NCI-H446 treated with DMSO at 0.1 percent for 48 hours (cell line): ENCODE measurements around the gene CHRNA5.

Experiments used
- DNase-seq: peaks from one replicate; lab custom pipeline; 2025; lab: John Stamatoyannopoulos, UW

Gene CHRNA5

DNA sequence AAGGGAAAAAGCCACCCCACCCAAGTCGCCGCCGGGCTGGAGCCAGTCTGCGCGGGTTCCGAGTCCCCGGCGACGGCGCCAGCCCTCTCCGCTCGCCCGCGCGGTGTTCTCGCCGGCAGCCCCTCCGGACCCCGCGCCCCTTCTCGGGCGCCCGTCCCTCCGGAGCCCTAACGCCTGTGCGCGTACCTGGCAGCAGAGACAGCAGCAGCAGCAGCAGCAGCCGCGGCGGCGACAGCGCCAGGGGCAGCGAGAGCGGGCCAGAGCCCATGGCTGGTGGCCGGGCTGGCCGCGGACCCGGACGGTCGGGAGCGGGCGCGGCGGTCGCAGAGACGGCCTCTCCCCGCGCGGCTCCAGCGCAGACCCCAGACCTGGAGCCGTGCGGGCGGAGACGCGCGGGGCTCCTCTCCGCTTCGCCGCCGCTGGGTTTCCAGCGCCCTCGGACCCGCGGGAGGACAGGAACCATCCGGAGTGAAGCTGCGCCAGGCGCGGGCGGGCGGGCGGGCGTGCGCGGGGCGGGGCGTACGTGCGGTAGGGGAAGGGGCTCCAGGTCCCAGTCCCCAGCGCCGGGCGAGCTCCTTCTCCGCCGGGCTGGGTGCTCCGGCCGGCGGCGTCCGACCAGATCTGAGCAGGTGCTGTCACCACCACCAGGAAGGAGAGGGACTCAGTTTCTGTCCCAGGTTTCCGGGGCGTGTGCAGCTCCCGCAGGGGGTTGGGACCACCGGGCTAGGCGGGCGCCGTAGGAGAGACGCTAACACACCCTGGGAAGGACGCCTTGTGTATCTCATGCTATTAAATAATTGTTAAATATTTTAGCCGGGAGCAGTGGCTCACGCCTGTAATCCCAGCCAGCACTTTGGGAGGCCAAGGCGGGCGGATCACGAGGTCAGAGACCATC is 55.5 kb downstream of the CHRNA5 start, which contains the start of gene CHRNA3:
Gene CHRNA3 (minus strand): TSS at position 470 of the 895 bp plus-strand sequence. CDS start 202 bp downstream, at position 268.
- DNase-seq = no peak

DNA sequence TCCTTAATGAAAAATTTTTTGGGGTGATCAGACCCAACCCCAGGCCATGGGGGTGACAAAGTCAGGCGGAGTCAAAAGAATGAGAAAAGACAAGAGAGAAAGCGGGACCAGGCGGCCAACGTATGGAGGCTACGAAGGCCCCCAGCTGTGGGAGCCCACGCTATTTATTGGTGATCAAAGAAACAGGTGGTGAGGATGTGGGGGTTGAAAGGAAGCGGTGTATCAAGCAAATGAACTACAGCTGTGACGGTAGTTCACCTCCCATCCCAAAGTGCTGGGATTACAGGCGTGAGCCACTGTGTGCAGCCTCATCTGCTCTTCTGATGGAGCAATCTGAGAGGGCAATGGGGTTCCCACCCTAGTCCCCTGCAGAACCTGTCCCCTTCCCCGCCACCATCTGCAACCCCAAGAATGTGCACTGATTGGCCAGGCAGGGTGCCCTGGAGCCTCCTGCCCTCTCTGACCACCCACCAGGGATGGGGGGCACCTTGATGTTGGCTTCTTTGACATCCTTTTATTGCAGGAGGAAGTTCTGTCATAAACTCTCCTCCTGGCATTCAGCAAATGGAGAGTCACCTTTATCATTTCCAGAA is 56.6 kb downstream of the CHRNA5 start:
- no peak for DNase-seq

DNA sequence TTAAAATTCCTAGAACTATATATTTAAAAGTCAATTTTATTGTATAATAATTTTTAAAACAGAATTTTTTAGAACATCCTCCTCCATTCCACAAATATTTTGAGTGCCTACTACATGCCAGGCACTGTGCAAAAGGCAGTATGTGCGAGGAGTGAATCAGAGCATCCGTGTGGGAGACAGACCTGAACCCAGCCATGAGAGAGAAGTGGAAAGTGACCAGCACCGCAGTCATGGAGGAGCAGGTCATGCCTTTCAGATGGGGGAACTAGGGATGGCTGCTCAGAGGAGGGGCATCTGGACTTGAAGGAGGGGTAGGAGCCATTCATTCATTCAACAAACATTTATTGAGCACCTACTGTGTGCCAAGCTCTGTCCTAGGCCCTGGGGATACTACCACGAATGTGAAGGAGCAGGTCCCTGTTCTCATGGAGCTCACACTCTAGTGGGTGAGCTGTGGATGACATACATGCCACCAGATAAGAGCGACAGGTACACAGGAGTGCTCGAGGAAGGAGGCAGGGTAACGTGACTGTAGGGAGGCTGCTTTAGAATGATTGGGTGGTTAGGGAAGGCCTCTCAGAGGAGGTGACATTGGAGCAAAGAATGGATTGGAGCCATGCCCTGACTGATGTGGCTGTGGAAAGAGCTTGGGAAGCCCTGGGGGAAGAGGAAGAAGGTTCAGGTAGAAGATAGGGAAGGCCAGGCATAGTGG is 58.6 kb downstream of the CHRNA5 start:
- DNase-seq = no peak

DNA sequence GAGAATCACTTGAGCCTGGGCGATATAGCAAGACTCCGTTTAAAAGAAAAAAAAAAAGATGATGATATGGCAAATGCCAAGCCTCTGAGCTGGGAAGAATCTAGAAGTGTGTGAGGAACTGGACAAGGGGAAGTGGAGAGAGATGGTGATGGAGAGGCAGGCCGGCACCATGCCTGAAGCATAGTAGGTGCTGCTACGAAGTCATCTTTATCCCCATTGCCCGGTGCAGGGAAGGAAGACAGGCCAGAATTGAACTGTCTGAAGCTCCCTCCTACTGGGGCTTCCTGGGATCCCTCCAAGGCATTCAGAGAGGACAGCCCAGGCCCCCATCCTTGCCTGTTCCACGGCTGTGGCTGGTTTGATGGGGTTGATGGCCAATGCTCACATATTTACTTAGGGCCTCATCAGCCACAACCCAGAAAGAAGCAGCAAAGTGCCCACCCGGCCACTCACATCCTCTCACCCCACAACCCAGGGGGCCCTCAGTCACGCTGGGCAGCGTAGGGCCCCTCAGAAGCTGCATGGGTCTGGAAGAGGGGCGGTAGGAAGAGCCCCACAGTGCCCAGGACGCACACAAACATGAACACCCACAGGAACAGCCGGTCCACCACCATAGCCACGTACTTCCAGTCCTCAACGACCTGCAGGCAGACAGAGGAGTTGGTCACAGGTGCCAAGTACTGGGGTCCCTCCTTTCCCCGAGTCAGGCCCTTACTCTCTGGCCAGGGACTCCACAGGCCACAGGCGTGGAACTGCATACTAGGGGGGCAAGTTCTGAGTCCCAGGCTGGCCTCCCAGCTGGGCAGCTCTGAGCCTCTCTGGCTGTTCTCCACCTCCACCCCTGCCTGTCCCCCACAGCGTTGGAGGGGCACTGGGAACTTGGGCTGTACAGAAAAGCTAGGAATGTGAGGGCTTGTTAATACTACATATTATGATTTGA is 59.6 kb downstream of the CHRNA5 start:
- DNase-seq = no peak

DNA sequence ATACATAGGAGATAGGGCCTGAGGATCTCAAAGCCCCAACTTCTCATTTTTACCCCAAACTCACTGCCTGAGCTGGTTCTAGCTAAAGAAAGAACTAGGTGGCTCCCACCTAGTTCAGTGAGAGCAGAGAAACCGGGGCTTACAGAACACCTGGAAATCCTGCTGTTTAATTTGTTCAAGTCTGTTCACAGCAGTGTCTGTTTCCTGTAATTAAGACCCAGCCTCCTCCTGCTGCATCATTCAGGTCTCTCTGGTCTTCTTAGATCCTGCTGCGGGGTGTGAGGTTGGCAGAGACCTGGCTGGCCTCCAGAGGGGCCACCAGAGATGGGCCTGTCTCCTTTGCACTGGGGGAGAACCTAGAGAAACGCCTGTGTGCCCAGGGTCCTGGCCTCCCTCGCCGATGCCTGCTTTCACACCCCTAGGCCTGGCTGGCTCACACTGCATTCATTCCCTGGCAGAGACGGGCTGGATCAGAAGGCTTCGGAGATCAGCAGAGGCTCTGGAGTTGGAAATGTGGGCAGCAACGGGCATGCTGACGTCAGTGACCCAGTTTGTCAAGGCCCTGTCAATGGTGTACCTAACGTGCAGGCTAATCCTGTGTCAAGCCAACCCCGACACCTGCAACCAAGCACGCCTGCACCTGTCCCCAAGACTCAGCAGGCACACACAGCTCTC is 60.4 kb downstream of the CHRNA5 start:
- no peak for DNase-seq

DNA sequence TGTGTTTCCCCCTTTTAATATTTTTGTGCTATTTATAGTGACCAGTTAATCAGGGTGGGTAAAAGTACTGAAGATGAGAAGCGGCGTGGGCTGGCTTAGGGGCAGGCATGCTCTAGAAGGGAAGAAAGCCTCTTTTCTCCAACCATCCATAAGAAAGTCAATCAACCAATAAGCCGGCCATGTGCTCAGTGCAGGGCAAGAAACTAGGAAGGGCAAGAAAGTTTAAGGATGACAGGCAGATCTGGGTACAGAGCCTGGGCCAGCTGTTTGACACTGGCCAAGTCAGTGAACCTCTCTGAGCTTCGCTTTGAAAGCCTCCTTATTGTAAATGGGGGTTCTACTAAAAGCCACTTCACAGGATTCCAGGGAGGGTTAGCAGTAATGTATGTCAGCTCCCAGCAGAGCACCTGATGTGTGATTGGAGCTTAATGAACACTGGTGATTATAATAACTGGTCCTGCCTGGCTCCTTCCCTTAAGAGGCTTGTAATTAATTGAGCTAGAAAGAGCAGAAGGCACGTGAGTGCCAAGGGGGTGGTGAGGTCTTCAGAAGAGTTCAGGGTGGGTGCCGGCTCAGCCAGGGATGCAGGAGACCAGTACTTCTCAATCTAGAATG is 61.2 kb downstream of the CHRNA5 start:
- DNase-seq = no peak

DNA sequence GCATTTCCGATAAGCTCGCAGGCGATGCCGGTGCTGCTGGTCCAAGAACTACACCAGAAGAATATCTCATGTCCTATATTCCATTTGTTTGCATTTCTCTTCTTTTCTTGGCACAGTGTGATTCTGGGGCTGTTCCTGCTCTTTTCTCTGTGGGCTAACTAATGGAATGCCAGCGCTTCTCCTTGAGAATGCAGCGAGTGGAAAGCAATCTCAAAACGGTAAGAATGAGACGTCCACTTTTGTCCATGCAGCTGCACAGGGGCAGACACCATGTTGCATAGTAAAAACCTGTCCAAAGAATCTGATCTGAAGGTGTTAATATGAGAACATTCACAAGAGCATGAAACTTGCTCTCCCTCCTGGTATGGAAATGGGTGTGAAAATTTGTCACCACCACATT is 62.0 kb downstream of the CHRNA5 start:
- DNase-seq = no peak

DNA sequence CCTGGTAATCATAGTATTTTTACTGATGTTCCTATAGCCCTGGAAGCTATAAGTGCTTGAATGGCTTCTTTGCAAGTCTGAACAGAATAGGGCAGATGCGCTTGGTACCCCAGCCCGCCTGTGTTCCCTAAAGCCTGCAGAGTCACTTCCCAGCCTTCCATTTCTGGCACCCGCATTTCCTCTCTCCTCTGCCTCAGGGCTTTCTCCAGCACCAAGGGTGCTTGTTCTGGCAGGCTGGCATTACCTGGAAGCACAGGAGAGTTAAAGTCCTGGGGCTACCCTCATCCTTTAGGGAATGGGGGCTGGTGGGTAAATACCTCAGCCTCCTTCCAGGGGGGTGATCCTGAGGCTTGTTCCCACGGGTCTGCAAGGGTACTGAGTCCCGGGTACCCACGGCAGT is 62.9 kb downstream of the CHRNA5 start:
- no peak for DNase-seq

DNA sequence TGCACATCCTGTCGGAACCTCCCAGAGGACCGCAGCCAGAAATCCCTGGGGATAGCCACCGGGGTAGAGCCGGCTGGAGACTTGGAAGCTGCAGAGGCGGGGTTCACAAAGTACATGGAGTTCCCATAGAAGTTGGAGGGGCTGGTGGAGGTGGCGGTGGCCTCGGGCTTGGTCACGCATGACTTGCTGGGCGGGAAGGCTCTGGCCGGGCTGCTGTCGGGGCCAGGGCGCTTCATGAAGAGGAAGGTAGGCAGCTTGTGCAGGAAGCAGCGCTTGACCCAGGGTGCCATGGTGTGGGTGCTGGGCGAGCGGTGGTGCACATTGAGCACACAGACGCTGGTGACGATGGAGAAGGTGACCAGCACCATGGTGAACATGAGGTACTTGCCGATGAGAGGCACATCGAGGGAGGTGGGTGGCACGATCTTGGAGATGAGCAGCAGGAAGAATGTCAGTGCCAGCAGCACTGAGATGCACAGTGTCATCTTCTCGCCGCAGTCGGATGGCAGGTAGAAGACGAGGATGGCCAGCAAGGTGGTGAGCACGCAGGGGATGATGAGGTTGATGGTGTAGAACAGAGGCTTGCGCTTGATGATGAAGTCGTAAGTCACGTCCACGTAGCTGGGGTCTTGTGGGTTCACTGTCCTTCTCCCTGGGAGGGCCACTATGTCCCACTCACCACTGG is 63.9 kb downstream of the CHRNA5 start:
- DNase-seq = no peak

DNA sequence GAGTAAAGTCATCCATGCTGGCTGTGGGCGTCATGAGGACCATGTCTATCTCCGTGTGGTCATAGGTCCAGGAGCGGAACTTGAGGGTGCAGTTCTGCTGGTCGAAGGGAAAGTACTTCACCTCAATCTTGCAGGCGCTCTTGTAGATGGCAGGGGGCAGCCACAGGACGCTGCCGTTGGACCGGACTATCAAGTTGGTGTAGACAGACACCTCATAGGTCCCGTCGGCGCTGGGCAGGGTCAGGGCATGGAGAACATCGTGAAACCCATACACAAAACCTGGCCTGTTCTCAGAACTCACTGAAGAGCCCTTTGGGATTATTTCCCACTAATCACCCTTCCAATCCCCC is 64.4 kb downstream of the CHRNA5 start:
- no peak for DNase-seq

DNA sequence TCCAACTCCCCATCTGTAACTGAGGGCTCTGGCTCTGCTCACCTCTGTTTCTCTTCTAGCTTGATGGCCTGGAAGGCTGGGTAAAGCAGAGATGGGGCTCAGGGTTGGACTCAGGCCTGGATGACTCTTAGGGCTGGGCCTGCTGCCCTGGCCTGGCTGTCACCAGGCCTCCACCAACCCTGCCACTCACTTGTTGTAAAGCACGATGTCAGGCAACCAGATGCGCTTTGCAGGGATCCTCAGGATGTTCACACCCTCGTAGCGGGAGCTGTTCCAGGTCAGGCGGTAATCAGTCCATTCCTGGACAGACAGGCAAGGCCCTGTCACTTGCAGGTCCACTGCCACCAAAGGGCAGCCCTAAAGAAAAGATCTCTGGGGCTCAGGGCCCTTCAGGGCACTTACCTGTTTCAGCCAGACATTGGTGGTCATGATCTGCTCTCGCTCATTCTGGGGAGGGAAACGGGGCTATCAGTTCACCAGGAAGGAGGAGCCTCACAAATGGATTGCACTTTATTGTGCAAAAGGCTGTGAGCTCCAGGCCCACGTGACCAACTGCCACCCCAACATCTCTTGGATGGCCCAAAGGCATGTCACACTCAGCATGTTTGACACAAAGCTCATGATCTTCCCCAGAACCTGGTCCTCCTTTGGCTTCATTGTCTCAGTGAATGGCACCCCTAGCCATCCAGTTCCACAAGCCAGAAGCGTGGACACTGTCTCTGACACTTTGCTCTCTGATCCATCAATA is 65.7 kb downstream of the CHRNA5 start:
- no peak for DNase-seq

DNA sequence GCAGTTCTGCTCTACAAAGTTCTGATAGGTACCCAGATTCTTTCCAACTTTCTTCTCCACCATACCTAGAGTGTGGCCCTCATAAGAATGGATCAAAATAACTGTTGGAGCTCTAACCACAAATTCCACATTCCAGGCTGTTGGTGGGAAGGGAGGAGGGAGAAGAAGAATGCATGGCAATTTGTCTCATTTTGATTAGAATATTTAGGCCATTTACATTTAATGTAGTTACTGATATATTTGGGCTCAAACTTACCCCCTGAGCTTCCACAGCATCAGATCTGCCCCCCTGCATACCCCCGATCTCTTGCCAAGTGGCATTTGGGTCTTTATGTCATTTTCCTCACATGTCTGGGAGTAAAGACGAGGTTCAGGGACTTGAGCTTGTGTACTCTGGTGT is 68.0 kb downstream of the CHRNA5 start:
- no peak for DNase-seq

DNA sequence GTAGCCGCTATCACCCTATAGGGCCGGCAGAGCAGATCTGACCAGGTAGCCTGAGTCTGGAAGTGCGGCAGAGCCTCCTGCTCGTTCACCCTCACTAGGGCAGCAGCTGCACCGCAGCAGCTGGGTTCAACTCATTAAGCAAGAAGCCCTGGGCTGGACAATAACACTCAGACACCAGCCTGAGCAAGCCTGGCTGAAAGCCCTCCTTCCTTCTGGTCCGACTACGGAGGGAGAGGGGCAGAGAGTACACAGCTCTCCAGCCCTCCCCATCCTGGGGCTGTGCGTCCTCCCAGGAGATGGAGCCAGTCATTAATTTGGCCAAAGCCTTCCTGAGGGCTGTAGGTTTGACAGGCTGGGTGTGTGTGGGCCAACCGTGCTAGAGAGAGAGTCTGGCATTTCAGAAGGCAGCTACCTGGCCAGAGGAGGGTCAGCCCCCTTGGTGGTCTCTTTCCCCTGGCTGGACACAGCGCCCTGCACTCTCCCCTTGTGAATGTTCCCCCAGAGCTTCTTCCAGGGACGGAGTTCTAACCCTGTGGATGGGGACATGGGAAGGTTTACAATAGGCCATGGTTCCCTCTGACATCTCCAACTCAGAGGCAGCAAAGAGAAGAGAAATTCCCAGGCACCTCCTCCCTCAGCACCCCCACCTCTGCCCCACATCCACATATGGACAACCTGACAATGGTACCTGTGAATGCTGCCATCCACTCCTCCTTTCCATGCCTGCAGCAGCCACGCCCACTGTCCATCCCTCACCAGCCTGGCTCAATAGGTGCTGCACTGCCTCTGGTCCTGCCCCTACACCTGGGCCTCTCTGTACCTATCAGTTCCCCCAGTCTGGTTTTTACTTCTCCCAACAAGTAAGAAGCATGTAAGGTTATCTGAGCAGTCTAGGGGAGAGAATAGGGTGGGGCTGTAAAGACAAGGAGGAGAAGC is 69.2 kb downstream of the CHRNA5 start:
- DNase-seq = no peak

DNA sequence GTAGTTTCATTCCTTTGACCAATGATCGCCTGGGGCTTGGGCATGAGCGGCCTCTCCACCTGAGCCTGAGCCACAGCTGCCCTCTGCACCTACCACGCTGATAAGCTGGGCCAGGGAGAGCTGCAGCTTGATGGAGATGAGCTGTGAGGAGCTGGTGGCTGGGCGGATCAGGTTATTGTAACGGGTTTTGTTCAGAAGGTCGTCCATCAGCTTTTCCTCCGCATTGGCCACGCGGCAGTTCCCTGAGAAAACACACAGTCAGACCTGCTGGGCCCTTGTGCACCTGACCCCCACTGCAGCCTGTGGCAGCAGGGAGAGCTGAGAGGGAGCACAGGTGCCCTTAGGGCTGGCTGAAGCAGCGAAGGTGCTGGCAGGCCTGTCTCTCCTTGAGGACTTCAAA is 70.0 kb downstream of the CHRNA5 start:
- DNase-seq = no peak

DNA sequence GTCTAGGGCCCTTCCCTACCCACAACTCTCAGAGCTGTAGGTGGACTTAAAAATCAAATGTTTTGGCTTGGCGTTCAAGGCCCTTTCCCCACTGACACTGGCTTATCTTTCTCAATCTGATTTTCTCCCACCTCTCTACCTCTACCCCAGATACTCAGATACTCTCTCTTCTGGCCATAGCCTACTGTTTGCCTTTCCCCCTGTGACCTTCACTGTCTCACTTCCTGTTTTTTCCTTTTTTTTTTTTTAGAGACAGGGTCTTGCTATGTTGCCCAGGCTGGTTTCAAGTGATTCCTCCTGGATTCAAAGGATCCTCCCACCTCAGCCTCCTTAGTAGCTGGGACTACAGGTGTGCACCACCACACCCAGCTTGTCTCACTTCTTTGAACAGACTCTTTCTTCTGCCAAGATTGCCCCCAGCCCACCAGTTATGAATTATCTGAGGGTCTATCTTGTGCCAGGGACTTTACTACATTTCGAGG is 71.1 kb downstream of the CHRNA5 start:
- DNase-seq = no peak

DNA sequence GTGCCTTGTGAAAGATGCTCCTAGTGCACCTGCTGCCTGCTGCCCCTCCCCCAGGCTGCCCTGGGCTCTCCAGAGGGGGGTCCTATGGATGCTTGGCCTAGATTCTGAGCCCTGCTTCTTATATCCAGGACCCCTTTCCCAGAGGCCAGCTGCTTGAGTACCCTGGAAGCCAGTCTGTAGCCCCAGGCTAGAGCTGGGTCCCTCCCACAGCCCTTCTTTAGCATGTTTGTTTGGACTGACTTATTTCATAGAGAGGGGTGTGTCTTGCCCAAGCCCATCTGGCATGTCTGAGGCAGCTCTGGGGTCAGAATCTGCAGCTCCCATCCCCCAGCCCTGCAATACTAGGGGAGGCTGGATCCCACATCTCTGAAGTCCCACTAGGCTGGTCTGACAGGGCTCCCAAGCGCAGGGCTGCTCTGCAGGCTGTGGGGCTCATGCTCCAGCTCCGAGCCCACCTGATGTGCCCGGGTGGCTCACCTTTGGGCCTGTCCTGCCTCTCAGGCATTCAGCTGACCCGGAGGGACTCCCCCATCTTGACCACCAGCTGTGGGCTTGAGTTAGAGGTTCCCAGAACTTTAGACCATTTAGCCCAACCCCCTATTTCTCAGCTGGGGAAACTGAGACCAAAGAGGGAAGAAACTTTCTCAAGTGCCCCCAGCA is 72.6 kb downstream of the CHRNA5 start:
- no peak for DNase-seq

DNA sequence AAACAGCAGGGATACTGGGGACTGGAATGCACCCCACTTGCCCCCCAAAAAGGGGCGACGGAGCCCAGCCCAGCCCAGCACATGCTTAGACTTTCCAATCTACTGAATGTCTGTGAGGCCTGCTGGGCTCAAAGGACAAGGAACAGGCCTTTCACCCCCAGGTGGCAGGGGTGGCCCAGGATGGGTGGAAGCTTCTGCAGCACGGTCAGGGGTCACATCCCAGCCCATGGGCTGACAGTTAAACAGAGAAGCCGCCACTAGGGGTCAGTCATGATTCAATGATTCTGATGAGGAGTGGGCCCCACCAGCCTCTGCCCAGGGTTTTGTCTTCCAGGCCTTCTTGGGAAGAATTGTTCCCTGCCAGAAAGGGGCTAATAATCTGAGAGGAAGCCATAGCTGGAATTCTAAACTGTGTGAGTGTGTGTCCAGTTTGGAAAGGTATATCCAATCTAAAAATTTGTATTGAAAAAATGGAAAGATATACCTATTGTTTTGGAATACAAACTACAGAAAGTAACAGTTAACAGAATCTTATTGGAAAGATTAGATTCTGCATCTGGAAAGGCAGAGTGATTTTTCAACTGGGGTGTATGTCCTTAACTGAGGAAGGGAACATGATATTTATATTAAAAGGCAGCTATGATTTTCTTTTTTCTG is 73.5 kb downstream of the CHRNA5 start:
- peak; percentile 4 for DNase-seq
